NCI-H1092 treated with DMSO at 0.1 percent for 48 hours (cell line): ENCODE measurements around the gene HHIP.

Experiments
- DNase-seq: peaks from one replicate; lab custom pipeline; 2025; lab: John Stamatoyannopoulos, UW

Gene HHIP

GRCh38 chr4:144658015-144658567 is 12.1 kb downstream of the HHIP start:
- DNase-seq, result no peak

- DNase-seq, result no peak
These were observed 12.9 kb downstream of the HHIP start for GRCh38 chr4:144658903-144659302.

- no peak for DNase-seq
These were observed 13.5 kb downstream of the HHIP start for GRCh38 chr4:144659447-144659846.

- DNase-seq, result no peak
These were observed 18.0 kb downstream of the HHIP start for GRCh38 chr4:144663834-144664475.

- no peak for DNase-seq
These were observed 20.7 kb downstream of the HHIP start for GRCh38 chr4:144666539-144667175.

- no peak for DNase-seq
These were observed 21.5 kb downstream of the HHIP start for GRCh38 chr4:144667500-144667899.

GRCh38 chr4:144670776-144671175 is 24.8 kb downstream of the HHIP start:
- no peak for DNase-seq

GRCh38 chr4:144674711-144675110 is 28.8 kb downstream of the HHIP start:
- no peak for DNase-seq

- DNase-seq, result no peak
These were observed 35.9 kb downstream of the HHIP start for GRCh38 chr4:144681806-144682205.

- no peak for DNase-seq
These were observed 37.6 kb downstream of the HHIP start for GRCh38 chr4:144683516-144683915.

GRCh38 chr4:144685911-144686310 is 40.0 kb downstream of the HHIP start:
- DNase-seq, result no peak

GRCh38 chr4:144686921-144687320 is 41.0 kb downstream of the HHIP start:
- DNase-seq, result no peak

GRCh38 chr4:144687466-144687865 is 41.5 kb downstream of the HHIP start:
- DNase-seq, result no peak

GRCh38 chr4:144688035-144688569 is 42.1 kb downstream of the HHIP start:
- DNase-seq, result no peak

GRCh38 chr4:144689125-144689524 is 43.2 kb downstream of the HHIP start:
- DNase-seq, result no peak

- DNase-seq, result no peak
These were observed 49.8 kb downstream of the HHIP start for GRCh38 chr4:144695721-144696120.

GRCh38 chr4:144696376-144696775 is 50.4 kb downstream of the HHIP start:
- DNase-seq, result no peak

GRCh38 chr4:144699565-144699964 is 53.6 kb downstream of the HHIP start:
- DNase-seq, result no peak

GRCh38 chr4:144701683-144702233 is 55.8 kb downstream of the HHIP start:
- DNase-seq, result no peak

GRCh38 chr4:144703494-144703893 is 57.5 kb downstream of the HHIP start:
- no peak for DNase-seq

- no peak for DNase-seq
These were observed 59.9 kb downstream of the HHIP start for GRCh38 chr4:144705601-144706590.

- no peak for DNase-seq
These were observed 63.2 kb downstream of the HHIP start for GRCh38 chr4:144709159-144709558.
